Kasumi-1 (cell line): ENCODE measurements around the gene TMED6.

Experiments
- DNase-seq, 2 experiments: peaks; one replicate each; lab custom pipeline; 2025; lab: John Stamatoyannopoulos, UW

TMED6 gene

GRCh38 chr16:69324013-69324531, 27.5 kb downstream of the TMED6 start:
- DNase-seq: no peak

GRCh38 chr16:69323415-69323814, 28.2 kb downstream of the TMED6 start:
- DNase-seq: no peak

GRCh38 chr16:69322343-69322742, 29.2 kb downstream of the TMED6 start:
- DNase-seq: no peak

GRCh38 chr16:69321080-69321479, 30.5 kb downstream of the TMED6 start:
- DNase-seq: no peak

- no peak for DNase-seq
Observed at GRCh38 chr16:69320740-69321073, 30.9 kb downstream of the TMED6 start.

GRCh38 chr16:69319826-69320739, 31.5 kb downstream of the TMED6 start:
- no peak for DNase-seq

- no peak for DNase-seq
Observed at GRCh38 chr16:69319381-69319780, 32.2 kb downstream of the TMED6 start.

- DNase-seq: no peak
Observed at GRCh38 chr16:69318911-69319289, 32.7 kb downstream of the TMED6 start.

- no peak for DNase-seq
Observed at GRCh38 chr16:69318177-69318910, 33.2 kb downstream of the TMED6 start.

GRCh38 chr16:69316595-69317034, 35.0 kb downstream of the TMED6 start:
- DNase-seq: no peak

GRCh38 chr16:69315486-69316311, 35.9 kb downstream of the TMED6 start:
- DNase-seq: no peak

GRCh38 chr16:69314534-69314933, 37.1 kb downstream of the TMED6 start:
- no peak for DNase-seq

GRCh38 chr16:69313469-69313868, 38.1 kb downstream of the TMED6 start:
- DNase-seq: no peak

GRCh38 chr16:69311533-69312387, 39.8 kb downstream of the TMED6 start:
- peak; percentile 9 to 41 for DNase-seq

- peak; percentile 94 to 95 for DNase-seq
Observed at GRCh38 chr16:69310653-69311532, 40.7 kb downstream of the TMED6 start, which contains the start of gene VPS4A. VPS4A (plus strand) TSS chr16:69311350; CDS start chr16:69311512, 162 bp downstream.

- DNase-seq: no peak
Observed at GRCh38 chr16:69309316-69309715, 42.3 kb downstream of the TMED6 start.

GRCh38 chr16:69307856-69308255, 43.7 kb downstream of the TMED6 start:
- no peak for DNase-seq

GRCh38 chr16:69307091-69307490, 44.5 kb downstream of the TMED6 start:
- no peak for DNase-seq

GRCh38 chr16:69306031-69306430, 45.6 kb downstream of the TMED6 start:
- DNase-seq: no peak

GRCh38 chr16:69302301-69302700, 49.3 kb downstream of the TMED6 start:
- DNase-seq: no peak
